ENCODE results near the gene MAD1L1. TPM values are rescaled to one million over a fixed set of nuclear protein-coding genes. Genes with fewer than 3 reads are reported as not detected.
A peak's percentile ranks its signal among the peaks of the same experiment; 100 is the strongest.

Gene MAD1L1
- total RNA-seq, 1 experiment from 2014 or later: 43.8 TPM

DNA sequence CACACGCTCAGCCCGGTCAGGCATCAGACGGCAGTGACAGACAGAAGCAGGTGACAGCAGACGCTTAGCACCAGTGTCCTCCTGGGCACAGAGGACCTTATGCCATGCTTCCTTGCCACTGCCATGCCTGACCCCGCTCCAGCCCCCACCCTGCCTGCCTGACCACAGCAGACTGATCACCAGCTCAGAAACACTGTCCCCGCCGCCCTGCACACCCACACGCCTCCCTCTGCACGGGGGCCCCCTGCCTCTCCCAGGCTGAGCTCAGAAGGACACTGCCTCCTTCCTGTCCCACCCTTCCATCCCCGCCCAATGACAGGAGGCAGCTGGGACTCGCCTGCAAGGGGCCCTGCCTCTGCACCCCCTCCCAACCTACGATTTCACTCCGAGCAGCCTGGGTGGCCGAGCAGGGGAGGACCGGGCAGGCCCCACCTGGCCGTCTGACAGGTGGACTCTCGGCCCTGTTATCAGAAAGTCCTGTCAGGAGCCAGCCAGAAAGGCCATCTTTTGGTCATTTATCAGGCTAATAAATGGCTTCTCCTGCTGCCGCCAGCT is 379.2 kb downstream of the MAD1L1 start:
- H3K9me3 Mint-ChIP-seq: no peaks in the 10 kb centered on the region
- ATAC-seq (no peak), DNase-seq (ENCODE audit: low spot score) (peak; percentile 8)
- ChIA-PET POLR2A (no interaction called here), CTCF (no interaction called here)
- H3K4me1 Mint-ChIP-seq: no peaks in the 10 kb centered on the region
- TF ChIP-seq CREM (CRISPR knock-in tag; IDR thresholded peaks at IDR 0.05) (no peak), NR1H2 (CRISPR knock-in tag; IDR thresholded peaks at IDR 0.05) (no peak), FOXP4 (CRISPR knock-in tag; IDR thresholded peaks at IDR 0.05) (no peak)
- H3K36me3 Mint-ChIP-seq: no peaks in the 10 kb centered on the region
- H3K4me3 Mint-ChIP-seq: no peak overlapping the region
- H3K27me3 Mint-ChIP-seq (ENCODE audit: low read depth): no peaks in the 10 kb centered on the region
- no peak overlapping the region for H3K27ac Mint-ChIP-seq

DNA sequence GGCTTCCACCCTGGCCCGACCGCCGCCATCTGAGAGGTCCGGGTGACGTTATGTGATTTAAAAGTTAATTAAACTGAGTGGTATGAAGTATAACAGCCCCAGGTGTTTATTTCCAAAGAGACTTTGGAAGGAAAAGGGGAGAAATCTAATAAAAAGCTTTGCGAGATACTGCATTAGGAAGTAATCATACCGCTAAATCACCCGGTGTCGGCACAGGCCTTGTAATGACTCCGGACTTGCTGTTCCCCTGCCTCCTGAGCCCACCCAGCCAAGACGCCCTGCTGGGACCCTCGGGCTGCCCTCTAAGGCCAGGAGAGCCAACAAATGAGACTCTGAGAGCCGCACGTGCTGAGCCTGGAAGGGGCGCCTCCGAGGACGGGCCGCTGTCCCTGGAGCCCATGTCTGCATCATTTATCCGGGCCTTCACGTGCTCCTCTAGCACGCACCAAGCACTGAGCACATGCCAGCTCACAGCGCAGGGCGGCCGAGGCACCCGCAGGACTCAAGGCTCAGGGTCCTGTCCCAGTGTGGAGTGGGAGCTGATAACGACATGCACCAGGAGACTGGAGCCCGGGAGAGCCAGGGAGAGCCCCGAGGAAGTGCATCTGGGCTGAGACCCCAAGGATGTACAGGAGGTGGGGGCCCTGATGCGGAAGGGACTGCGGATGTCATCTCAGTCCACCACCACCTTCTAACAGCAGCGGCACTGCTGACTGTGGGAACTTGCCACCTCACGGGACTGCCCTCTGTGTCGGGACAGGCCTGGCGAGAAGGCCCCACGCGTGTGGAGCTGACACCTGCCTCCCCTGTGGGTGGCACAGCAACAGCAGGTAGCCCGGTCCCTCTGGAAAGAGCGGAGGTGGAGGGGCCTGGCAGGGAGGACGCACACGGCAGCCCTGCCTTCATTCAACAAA is 380.0 kb downstream of the MAD1L1 start:
- Mint-ChIP-seq H3K27ac (peak overlapping the region; percentile 63; the same call in 1 of the 2 replicates), H3K4me3 (no peak overlapping the region), H3K36me3 (no peaks in the 10 kb centered on the region), H3K27me3 (ENCODE audit: low read depth) (no peaks in the 10 kb centered on the region), H3K4me1 (no peaks in the 10 kb centered on the region), H3K9me3 (no peaks in the 10 kb centered on the region)
- no peak for ATAC-seq
- POLR2A ChIA-PET: no interaction called here
- no peak for TF ChIP-seq E2F1 (CRISPR knock-in tag; IDR thresholded peaks at IDR 0.05)
- DNase-seq (ENCODE audit: low spot score): peak; percentile 9
- CTCF ChIA-PET: interaction anchor here (0.5 kb wide), 1 partner anchor 175 kb away, joined by 4 read pairs; no protein-coding TSS in a partner anchor

GRCh38 chr7:1851721-1852516 is 380.8 kb downstream of the MAD1L1 start:
- Mint-ChIP-seq H3K36me3 (no peaks in the 10 kb centered on the region), H3K9me3 (no peaks in the 10 kb centered on the region), H3K27me3 (ENCODE audit: low read depth) (no peaks in the 10 kb centered on the region), H3K4me1 (no peaks in the 10 kb centered on the region), H3K27ac (no peak overlapping the region; the same call in 1 of the 2 replicates), H3K4me3 (no peak overlapping the region)
- TF ChIP-seq ZNF512 (CRISPR knock-in tag; IDR thresholded peaks at IDR 0.05; ENCODE audit: borderline replicate concordance) (no peak), ATF3 (CRISPR knock-in tag; conservative IDR thresholded peaks at IDR 0.05) (no peak), MLX (CRISPR knock-in tag; IDR thresholded peaks at IDR 0.05) (no peak), STAT6 (CRISPR knock-in tag; conservative IDR thresholded peaks at IDR 0.05; ENCODE audit: low read depth) (no peak), ZNF263 (CRISPR knock-in tag; IDR thresholded peaks at IDR 0.05; ENCODE audit: low read depth) (no peak), HMGXB4 (CRISPR knock-in tag; IDR thresholded peaks at IDR 0.05) (no peak), ZNF219 (CRISPR knock-in tag; IDR thresholded peaks at IDR 0.05; ENCODE audit: borderline replicate concordance) (no peak)
- DNase-seq (ENCODE audit: low spot score) (peak; percentile 12), ATAC-seq (no peak)
- ChIA-PET CTCF (interaction anchor here (1.1 kb wide), 1 partner anchor 32 kb away, joined by 3 read pairs; no protein-coding TSS in a partner anchor), POLR2A (interaction anchor here (0.7 kb wide), 1 partner anchor 138 kb away, joined by 3 read pairs; no protein-coding TSS in a partner anchor)
